Stomach (tissue), 9 donors: ENCODE data around the gene ZDHHC8. TPM values are rescaled to one million over a fixed set of nuclear protein-coding genes. Genes with fewer than 3 reads are reported as not detected.

Experiments used
- DNase-seq, 2 donors: peaks; one replicate each; pipeline versions ENCODE4 v3.0.0 to v3.0.0-alpha.2; 2013 to 2019
- H3K27ac ChIP-seq, 5 donors: fragments of 200-600 bp in 4 of 5; sonication (generic) in 4 of 5; one replicate each; pipeline ENCODE4 v1.5.1; 2013 to 2019; ENCODE audit warnings: mild to moderate bottlenecking in 1 of 5, moderate library complexity in 1 of 5
- H3K27me3 ChIP-seq, 3 donors: fragments of 200-600 bp; sonication (generic); one replicate each; pipeline ENCODE4 v1.5.1; 2017 to 2019; ENCODE audit warnings: mixed run types in 1 of 3
- H3K36me3 ChIP-seq, 4 donors: fragments of 200-600 bp; sonication (generic); 1 replicate in 3 of 4; 2 replicates in 1 of 4; pipeline ENCODE4 v1.5.1; 2016 to 2019
- H3K4me1 ChIP-seq, 4 donors: fragments of 200-600 bp; sonication (generic); one replicate each; pipeline ENCODE4 v1.5.1; 2016 to 2019
- H3K4me3 ChIP-seq, 4 donors: fragments of 200-600 bp; sonication (generic) in 3 of 4; one replicate each; pipeline ENCODE4 v1.5.1; 2016 to 2019; ENCODE audit warnings: mild to moderate bottlenecking in 1 of 4
- H3K9me3 ChIP-seq, 4 donors: fragments of 200-600 bp; sonication (generic); one replicate each; pipeline ENCODE4 v1.5.1; 2016 to 2019
- EP300 ChIP-seq: sonication (generic); formaldehyde crosslinking; IDR thresholded peaks from one replicate; pipeline ENCODE4 v1.6.1; 2017; ENCODE audit warnings: antibody characterized with exemption
- POLR2A ChIP-seq, 4 donors: fragments of 450-650 bp; IDR thresholded peaks; one replicate each; pipeline ENCODE4 v1.6.1; 2016; ENCODE audit warnings: antibody characterized with exemption in 4 of 4, control low read depth in 2 of 4, mild to moderate bottlenecking in 1 of 4, moderate library complexity in 1 of 4
- POLR2AphosphoS5 ChIP-seq, 3 donors: sonication (generic); formaldehyde crosslinking; IDR thresholded peaks; one replicate each; pipeline ENCODE4 v1.6.1; 2016; ENCODE audit warnings: antibody characterized with exemption in 3 of 3
- WGBS, 5 donors: extraction: QIAGEN DNeasy Blood & Tissue Kit in 3 of 5; methylation state at CpG; one replicate each; pipeline versions ENCODE4 v1.1.5 to v1.1.7; 2013 to 2018; 5-methylcytosine and 5-hydroxymethylcytosine counted together
- intact Hi-C: fragments of 100-400 bp; cut with DNase I; formaldehyde crosslinking; loops from one replicate; pipeline ENCODE4 v1.15.1; 2023; ENCODE audit warnings: low total_unique reads
- polyA plus RNA-seq, 3 donors: library from polyadenylated mRNA; stranded (reverse); fragments of 200-250 nt; gene quantifications; one replicate each; pipeline ENCODE4 v1.2.3, GENCODE V29; 2013
- total RNA-seq, 5 donors: library from RNA; depleted of rRNA; stranded (reverse); fragments of >200 nt; gene quantifications; one replicate each; pipeline versions ENCODE4 v1.1.0 to v1.2.3, GENCODE V29; 2014 to 2016
- TF ChIP-seq, protein P1 (sequence below), 7 experiments: fragments of 450-650 bp in 4 of 7; fragments of 200-600 bp in 3 of 7; sonication (generic) in 3 of 7; IDR thresholded peaks; one replicate each; pipeline ENCODE4 v1.5.1; 2016 to 2019; ENCODE audit warnings: antibody characterized with exemption in 7 of 7, control low read depth in 2 of 7, mild to moderate bottlenecking in 1 of 7
- donor health status: healthy with polysubstance abuse.
- donor health status: Bipolar disorder and iron deficiency.
- donor health status: healthy.

Gene ZDHHC8
- total and polyA plus RNA-seq, 8 donors = 3.2 to 228 (median 18.7) TPM

DNA sequence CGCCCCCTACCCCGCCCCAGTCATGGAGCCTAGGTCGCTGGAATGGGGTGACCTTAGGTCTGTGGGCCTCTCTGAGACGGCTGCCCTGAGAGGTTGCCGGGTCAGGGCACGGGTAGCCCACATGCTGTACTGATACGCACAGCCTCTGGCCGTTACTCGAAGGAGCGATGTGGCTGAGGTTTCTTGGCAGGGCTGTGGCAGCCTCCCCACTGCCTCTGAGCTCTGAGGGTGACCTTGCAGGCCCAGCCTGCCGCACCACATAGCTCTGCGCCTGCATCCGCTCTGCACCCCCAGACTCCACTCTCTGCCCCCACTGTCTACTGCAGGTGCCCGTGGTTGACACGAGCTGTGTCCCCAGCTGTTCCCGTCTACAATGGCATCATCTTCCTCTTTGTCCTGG is 7.3 kb downstream of the ZDHHC8 start:
- intact Hi-C loops = no loop called here
- H3K4me1 ChIP-seq = peaks cover 31 to 50% (median 48%) of the 10 kb centered on the region in 4 donors
- H3K36me3 ChIP-seq = peaks cover 7 to 49% (median 44%) of the 10 kb centered on the region in 4 donors
- no peaks in the 10 kb centered on the region for H3K27me3 ChIP-seq
- WGBS, 5 donors = 88 to 93% (median 92%) methylated on average over 12 to 16 of the region's 16 CpGs
- no peak overlapping the region for H3K27ac ChIP-seq
- H3K4me3 ChIP-seq = no peak overlapping the region
- TF ChIP-seq, protein P1, sequence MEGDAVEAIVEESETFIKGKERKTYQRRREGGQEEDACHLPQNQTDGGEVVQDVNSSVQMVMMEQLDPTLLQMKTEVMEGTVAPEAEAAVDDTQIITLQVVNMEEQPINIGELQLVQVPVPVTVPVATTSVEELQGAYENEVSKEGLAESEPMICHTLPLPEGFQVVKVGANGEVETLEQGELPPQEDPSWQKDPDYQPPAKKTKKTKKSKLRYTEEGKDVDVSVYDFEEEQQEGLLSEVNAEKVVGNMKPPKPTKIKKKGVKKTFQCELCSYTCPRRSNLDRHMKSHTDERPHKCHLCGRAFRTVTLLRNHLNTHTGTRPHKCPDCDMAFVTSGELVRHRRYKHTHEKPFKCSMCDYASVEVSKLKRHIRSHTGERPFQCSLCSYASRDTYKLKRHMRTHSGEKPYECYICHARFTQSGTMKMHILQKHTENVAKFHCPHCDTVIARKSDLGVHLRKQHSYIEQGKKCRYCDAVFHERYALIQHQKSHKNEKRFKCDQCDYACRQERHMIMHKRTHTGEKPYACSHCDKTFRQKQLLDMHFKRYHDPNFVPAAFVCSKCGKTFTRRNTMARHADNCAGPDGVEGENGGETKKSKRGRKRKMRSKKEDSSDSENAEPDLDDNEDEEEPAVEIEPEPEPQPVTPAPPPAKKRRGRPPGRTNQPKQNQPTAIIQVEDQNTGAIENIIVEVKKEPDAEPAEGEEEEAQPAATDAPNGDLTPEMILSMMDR (IDR thresholded peaks at IDR 0.05) = no peak
- TF ChIP-seq POLR2AphosphoS5 (IDR thresholded peaks at IDR 0.05) = no peak
- TF ChIP-seq EP300 = no peak
- no peak for TF ChIP-seq POLR2A (IDR thresholded peaks at IDR 0.05)
- no peaks in the 10 kb centered on the region for H3K9me3 ChIP-seq
- no peak for DNase-seq

DNA sequence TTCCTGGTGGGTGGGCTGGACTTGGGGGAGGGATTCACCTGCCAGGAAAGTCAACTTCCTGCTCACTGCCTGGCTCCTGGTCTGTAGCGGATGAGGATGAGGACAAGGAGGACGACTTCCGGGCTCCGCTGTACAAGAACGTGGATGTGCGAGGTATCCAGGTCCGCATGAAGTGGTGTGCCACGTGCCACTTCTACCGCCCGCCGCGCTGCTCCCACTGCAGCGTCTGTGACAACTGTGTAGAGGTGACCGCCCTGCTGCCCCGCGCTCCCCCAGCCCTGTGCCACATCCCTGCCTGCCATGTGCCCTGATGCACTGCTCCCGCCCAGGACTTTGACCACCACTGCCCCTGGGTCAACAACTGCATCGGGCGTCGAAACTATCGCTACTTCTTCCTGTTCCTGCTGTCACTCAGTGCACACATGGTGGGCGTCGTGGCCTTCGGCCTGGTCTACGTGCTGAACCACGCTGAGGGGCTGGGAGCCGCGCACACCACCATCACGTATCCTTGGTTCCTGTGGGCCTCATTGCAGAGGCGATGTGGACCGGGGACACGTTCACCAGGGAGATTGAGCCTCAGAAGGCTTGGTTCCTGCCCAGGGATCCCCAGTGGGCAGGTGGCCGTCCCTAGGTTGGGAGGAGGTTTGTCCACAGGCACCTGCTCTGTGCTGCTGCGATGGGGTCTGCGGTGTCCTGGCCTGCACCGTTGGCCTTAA is 7.9 kb downstream of the ZDHHC8 start:
- intact Hi-C loops = no loop called here
- no peak overlapping the region for H3K27ac ChIP-seq
- H3K4me1 ChIP-seq = peaks cover 28 to 43% (median 41%) of the 10 kb centered on the region in 4 donors
- 91 to 94% (median 93%) methylated on average over 16 to 36 of the region's 36 CpGs for WGBS, 5 donors
- H3K4me3 ChIP-seq = no peak overlapping the region
- DNase-seq = no peak
- peaks cover 7 to 56% (median 49%) of the 10 kb centered on the region in 4 donors for H3K36me3 ChIP-seq
- H3K9me3 ChIP-seq = no peaks in the 10 kb centered on the region
- TF ChIP-seq, protein P1 (IDR thresholded peaks at IDR 0.05) = no peak
- TF ChIP-seq EP300 = no peak
- TF ChIP-seq POLR2AphosphoS5 (IDR thresholded peaks at IDR 0.05) = no peak
- TF ChIP-seq POLR2A (IDR thresholded peaks at IDR 0.05) = no peak
- H3K27me3 ChIP-seq = no peaks in the 10 kb centered on the region

DNA sequence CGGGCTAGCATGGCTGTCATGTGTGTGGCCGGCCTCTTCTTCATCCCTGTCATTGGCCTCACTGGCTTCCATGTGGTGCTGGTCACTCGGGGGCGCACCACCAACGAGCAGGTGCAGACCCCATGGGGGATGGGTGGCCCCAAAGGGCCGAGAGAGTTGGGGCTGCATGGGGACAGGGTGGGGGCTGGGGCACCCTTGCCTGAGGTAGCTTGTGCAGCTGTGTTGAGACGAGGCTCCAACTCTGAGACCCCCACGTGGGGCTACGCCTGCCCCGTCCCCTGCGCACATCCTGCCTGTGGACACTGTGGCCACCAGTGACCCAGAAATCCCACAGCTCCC is 8.5 kb downstream of the ZDHHC8 start:
- intact Hi-C loops = no loop called here
- Histone ChIP-seq H3K27me3 (no peaks in the 10 kb centered on the region), H3K36me3 (peaks cover 7 to 61% (median 52%) of the 10 kb centered on the region in 4 donors), H3K4me3 (no peak overlapping the region), H3K4me1 (peaks cover 27 to 37% (median 36%) of the 10 kb centered on the region in 4 donors), H3K9me3 (no peaks in the 10 kb centered on the region), H3K27ac (no peak overlapping the region)
- no peak for TF ChIP-seq EP300
- no peak for TF ChIP-seq POLR2A (IDR thresholded peaks at IDR 0.05)
- TF ChIP-seq, protein P1 (IDR thresholded peaks at IDR 0.05) = no peak
- TF ChIP-seq POLR2AphosphoS5 (IDR thresholded peaks at IDR 0.05) = no peak
- DNase-seq = no peak
- WGBS, 5 donors = 89 to 100% (median 93%) methylated on average over 1 to 11 of the region's 11 CpGs

DNA sequence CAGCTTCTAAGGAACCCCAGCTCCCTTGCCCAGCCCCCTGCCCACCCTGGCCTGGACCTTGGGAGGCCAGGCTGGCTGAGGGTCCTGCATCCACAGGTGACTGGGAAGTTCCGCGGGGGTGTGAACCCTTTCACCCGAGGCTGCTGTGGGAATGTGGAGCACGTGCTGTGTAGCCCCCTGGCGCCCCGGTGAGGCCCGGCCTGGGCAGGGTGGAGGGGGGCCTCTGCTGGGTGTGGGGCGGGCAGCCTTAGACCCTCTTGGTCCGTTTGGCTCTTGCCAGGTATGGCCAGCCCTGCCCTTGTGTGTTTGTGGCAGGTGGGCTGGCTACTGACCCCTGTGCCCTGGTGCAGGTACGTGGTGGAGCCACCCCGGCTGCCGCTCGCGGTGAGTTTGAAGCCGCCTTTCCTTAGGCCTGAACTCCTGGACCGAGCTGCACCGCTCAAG is 8.9 kb downstream of the ZDHHC8 start:
- H3K4me3 ChIP-seq = no peak overlapping the region
- peaks cover 7 to 66% (median 57%) of the 10 kb centered on the region in 4 donors for H3K36me3 ChIP-seq
- no peak for DNase-seq
- TF ChIP-seq EP300 (no peak), POLR2AphosphoS5 (IDR thresholded peaks at IDR 0.05) (no peak), POLR2A (IDR thresholded peaks at IDR 0.05) (no peak)
- TF ChIP-seq, protein P1 (IDR thresholded peaks at IDR 0.05) = no peak
- peaks cover 23 to 33% (median 31%) of the 10 kb centered on the region in 4 donors for H3K4me1 ChIP-seq
- H3K27ac ChIP-seq = no peak overlapping the region
- H3K27me3 ChIP-seq = no peaks in the 10 kb centered on the region
- 91 to 94% (median 94%) methylated on average over 11 to 17 of the region's 17 CpGs for WGBS, 5 donors
- H3K9me3 ChIP-seq = no peaks in the 10 kb centered on the region
- intact Hi-C loops = no loop called here
